ENCODE results near the gene CTBP1.

- no peak for TF ChIP-seq CTCF (IDR thresholded peaks at IDR 0.05 in 2 of 3, conservative IDR thresholded peaks at IDR 0.05 in 1 of 3; ENCODE audit: insufficient read depth in 2 of 3, low read depth in 1 of 3, low read length in 3 of 3)
- TF ChIP-seq NFXL1 (CRISPR knock-in tag; IDR thresholded peaks at IDR 0.05), result no peak
- TF ChIP-seq ZNF263 (CRISPR knock-in tag; IDR thresholded peaks at IDR 0.05; ENCODE audit: borderline replicate concordance), result no peak
- TF ChIP-seq FOS (IDR thresholded peaks at IDR 0.05; ENCODE audit: extremely low read depth, insufficient read length), result no peak
- no peak for TF ChIP-seq KLF13 (tag; IDR thresholded peaks at IDR 0.05; ENCODE audit: borderline replicate concordance, low read depth)
- no peak for TF ChIP-seq POLR2H (tag; IDR thresholded peaks at IDR 0.05; ENCODE audit: low read depth)
- no peak for TF ChIP-seq MYBL2 (IDR thresholded peaks at IDR 0.05; ENCODE audit: low read depth)
- TF ChIP-seq MYBL2 (CRISPR knock-in tag; IDR thresholded peaks at IDR 0.05; ENCODE audit: borderline replicate concordance), result no peak
- TF ChIP-seq HNRNPL (IDR thresholded peaks at IDR 0.05; ENCODE audit: low read depth, low read length), result no peak
- TF ChIP-seq NR2F6 (CRISPR knock-in tag; IDR thresholded peaks at IDR 0.05), result no peak
- TF ChIP-seq CREB1 (IDR thresholded peaks at IDR 0.05), result no peak
- no peak for TF ChIP-seq CREB1 (CRISPR knock-in tag; IDR thresholded peaks at IDR 0.05)
- TF ChIP-seq ARID3A (IDR thresholded peaks at IDR 0.05; ENCODE audit: borderline replicate concordance, low read depth, low read length), result no peak
- TF ChIP-seq XRCC4 (IDR thresholded peaks at IDR 0.05; ENCODE audit: extremely low read depth, insufficient read depth, insufficient read length), result no peak
Measured at GRCh38 chr4:1199556-1200331, 49.2 kb downstream of the CTBP1 start.

All from K562 (cell line).